ENCODE data around the gene XRCC5. TPM values are rescaled to one million over a fixed set of nuclear protein-coding genes. Genes with fewer than 3 reads are reported as not detected.
A peak's percentile ranks its signal among the peaks of the same experiment; 100 is the strongest.

XRCC5 gene
- total and polyA plus RNA-seq, 2 of the 8 experiments (the other 6 are each of a cell fraction or from before 2014, with no cell fraction given) = 308 to 644 TPM

GRCh38 chr2:216151313-216152025 is 42.3 kb downstream of the XRCC5 start (continued):
- TF ChIP-seq EGR1 (IDR thresholded peaks at IDR 0.05; ENCODE audit: borderline replicate concordance, low read depth, low read length) (no peak), CEBPB (IDR thresholded peaks at IDR 0.05; ENCODE audit: low read depth, low read length) (no peak), PHF8 (conservative IDR thresholded peaks at IDR 0.05; ENCODE audit: low read depth, low read length) (no peak), MAX (IDR thresholded peaks at IDR 0.05) (no peak), TEAD4 (IDR thresholded peaks at IDR 0.05; ENCODE audit: low read depth, low read length) (no peak), SIRT6 (IDR thresholded peaks at IDR 0.05; ENCODE audit: low read length) (no peak), CTCF (IDR thresholded peaks at IDR 0.05; ENCODE audit: control extremely low read depth in 1 of 3, insufficient read depth in 1 of 3, low read depth in 1 of 3, low read length in 3 of 3) (peak in 1 of 3 experiments; percentile 9; a peak in 1 of 4 replicates), SRF (IDR thresholded peaks at IDR 0.05; ENCODE audit: low read depth, low read length) (no peak)

Measured in H1 (cell line).